GM18517 (cell line): ENCODE results near the gene RASA3.
"Not testable (repeated sequence)": the region's sequence is repeated elsewhere in the genome, so short reads cannot be mapped to it uniquely, and the experiment has no call there.

Source experiments
- ATAC-seq: cut with Tn5 transposase; IDR thresholded peaks from one replicate; pipeline ENCODE4 v1.9.1; 2021; ENCODE audit warnings: mild to moderate bottlenecking, moderate library complexity; ENCODE audit not compliant: unreplicated experiment

RASA3 gene

DNA sequence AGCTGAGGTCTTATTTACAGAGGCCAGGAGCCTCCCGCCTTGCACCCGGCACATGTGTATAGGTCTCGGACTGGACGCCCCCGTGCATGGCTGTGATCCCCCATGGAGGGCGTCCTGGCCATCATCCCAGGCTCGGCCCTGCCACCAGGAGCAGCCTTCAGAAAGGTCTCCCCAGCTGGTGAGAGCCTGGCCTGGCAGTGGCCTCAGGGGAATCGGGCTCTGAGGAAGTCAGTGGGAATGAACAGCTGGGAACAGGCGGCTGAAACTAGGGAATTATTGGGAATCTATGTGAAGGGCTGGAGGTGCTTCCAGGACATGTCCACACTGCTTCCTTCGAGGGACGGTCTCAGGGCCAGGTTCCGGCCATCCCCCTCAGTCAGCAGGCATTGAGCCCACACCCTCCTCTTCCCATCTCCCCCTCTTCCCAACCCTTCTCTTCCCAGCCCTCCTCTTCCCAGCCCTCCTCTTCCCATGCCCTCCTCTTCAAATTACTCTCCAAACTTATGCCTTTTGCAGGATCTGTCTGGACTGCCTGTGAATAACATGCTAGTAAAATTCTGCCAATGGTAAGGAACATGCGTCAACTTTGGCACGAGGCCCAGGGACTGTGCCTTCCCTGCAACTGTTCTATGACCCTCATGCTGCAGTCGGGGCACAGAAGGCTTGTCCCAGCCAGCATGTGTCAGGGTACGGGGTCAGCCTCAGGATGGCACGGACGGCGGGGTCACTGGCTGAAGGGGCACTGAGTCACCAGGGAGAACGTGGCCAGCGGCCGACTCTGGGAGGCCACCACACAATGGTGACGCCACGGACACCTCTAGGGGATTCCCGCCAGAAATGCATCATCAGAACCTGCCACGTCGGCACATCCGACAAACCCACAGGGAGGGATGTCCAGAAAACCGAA, 134.3 kb downstream of the RASA3 start:
- no peak for ATAC-seq

DNA sequence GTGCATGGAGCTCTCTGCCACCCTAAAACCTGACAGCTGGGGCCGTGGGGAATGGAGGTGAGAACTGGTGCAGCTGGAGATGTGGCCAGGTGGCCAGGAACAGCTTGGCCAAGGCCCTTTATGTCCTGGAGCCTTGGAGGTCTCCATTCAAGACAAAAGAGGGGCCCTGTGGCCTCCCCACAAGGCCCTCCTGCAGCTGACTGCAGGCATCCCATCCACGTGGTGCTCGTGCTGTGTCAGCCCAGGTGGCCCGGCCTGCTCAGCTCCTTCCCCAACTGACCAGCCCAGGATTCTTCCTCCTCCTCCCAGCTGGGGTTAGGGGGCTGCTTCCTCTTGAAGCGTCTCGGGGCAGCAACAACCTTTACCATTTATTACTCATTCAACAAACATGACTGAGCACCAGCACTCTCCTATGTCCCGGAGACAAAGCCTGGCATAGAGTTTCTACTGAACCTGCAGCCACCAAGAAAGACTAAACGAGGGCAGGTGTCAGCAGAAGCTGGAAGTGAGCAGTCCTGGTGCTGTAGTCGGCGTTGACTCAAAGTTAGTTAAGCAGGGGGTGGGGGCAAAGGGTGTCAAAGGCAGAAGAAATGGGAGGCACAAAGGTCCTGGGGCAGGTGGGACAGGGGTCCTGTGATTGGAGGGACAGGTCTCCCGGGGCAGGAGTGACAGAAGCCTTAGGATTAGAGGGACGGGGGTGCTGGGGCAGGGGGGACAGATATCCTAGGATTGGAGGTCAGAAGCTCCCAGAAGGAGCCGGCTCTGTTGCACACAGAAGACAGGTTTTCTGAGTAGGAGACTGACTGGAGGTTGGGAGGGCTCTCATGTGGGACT, 135.3 kb downstream of the RASA3 start:
- no peak for ATAC-seq

DNA sequence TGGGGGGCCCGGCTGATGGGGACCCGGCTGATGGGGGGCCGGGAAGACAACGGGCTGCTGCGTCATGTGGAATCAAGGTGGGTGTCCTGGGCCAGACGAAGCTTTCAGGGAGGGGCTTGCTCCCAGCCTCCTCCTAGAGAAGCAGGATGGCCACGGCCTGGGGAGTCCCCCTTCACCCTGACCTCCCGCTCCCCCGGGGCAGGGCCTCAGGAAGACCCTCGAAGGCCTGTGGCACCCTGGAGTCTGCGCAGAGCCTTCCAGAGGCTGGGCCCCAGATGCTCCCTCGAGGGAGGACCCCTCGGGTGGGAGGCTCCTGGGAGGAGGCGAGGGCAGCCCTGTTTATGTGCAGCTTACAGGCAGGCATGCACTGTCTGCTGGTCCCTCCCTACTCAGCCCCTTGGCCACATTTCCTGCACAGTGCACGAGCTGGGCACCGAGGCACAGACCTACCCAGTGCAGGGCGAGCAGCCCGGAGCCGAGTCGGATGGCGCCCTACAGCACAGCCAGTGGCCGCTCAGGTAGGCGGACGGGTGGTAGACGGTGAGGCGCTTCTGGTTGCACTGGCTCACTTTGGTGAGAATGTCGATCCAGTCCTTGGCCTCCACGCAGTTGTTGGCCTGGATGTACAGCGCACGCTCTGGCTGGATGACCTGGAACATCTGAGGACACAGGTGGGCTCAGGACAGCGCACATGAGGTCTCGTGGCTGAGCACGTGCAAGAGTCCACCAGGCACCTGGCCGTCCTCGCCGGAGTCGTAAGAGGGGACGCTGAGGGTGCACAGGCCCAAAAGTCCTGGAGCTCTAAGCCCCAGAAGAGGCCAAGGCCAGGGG, 136.1 kb downstream of the RASA3 start:
- ATAC-seq: no peak

DNA sequence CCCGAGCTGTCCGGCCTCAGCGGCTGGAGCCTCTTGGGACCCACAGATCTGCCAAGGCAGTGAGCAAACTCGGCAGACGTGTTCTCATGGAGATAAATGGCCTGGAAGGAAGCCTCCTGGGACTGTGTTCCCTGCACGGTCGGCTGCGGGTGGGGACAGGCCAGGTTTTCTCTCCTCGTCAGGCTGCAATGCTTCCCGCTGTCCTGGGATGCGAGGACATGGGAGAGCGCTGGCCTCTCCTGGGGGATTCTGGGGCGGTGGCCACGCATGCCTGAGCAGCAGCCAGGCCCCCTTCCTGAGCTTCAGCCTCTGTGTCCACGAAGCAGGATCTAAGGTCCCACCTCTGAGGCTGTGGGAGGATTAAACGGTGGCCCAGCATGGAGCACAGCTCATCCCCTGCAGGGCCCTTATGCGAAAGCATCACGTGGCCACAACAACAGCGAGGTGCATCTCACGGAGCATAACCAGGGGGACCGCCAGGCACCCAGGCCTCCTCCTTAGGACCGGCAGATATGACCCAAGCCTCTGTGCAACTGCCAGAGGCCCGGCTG, 137.3 kb downstream of the RASA3 start:
- no peak for ATAC-seq

DNA sequence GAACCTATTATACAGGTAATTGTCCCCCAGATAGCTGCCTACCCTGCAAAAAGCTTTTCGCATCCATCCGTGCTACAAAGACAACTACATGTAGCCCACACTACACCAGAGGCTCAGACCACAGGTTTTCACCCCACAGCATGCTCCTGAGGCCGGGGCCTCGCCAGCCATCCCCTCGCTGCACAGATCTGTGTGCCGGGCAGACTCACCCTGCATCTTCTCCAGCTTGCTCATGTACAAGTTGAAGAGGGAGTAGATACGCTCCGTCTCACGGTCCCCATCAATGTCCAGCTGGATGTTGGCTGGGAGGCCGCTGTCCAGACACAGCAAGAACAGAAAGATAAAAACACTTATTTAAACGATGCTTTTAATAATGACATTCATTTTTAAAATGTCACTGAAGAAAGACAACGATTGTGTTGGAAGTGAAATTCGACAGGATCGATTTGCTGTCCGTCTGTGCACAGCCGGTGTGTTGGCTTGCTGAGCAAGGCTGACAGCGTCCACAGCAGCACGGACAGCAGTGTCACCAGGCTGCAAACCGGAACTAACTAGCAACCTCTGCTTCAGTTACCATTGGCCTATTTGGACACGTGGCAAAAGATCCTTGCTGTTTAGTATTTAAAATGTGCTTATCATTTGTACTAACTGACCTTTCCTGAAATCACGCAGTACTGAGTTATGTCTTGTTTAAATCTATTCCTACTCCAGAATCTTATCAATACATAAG, 140.0 kb downstream of the RASA3 start:
- no peak for ATAC-seq

DNA sequence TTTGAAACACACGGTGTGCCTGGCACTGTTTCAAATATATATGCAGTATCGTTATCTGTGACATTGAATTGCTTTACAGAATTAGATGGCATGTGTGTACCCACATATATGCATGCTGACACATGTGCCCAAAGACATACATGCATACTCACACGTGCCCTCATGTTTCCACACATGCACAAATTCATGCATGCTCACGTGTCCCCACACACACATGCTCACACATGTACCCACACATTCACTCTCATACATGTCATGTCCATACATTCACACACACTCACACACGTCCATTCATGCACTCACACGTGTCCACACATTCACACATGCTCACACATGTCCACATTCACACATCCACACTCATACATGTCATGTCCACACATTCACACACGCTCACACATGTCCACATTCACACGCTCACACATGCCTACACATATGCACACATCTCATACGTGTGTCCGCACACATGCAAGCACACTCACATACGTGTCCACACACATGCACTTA, 140.7 kb downstream of the RASA3 start:
- no peak for ATAC-seq

DNA sequence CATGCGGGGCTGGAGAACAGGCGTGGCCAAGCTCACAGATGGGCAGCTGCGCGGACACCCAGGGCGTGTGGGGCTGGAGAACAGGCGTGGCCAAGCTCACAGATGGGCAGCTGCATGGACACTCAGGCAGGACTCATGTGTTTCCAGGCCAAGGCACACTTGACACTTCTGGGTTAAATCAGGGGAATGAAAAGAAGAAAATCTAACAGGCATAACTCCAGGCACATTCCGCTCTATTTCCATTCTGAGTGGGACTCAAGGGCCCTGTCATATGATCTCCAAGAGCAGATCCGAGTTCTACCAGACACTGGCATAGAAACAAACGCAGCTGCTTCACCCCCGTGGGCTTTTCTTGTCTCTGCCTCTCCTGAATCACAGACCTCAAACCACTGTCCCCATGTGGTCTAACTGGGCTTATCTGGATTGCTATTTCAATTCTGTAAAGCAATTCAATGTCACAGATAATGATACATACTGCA, 141.2 kb downstream of the RASA3 start:
- no peak for ATAC-seq

DNA sequence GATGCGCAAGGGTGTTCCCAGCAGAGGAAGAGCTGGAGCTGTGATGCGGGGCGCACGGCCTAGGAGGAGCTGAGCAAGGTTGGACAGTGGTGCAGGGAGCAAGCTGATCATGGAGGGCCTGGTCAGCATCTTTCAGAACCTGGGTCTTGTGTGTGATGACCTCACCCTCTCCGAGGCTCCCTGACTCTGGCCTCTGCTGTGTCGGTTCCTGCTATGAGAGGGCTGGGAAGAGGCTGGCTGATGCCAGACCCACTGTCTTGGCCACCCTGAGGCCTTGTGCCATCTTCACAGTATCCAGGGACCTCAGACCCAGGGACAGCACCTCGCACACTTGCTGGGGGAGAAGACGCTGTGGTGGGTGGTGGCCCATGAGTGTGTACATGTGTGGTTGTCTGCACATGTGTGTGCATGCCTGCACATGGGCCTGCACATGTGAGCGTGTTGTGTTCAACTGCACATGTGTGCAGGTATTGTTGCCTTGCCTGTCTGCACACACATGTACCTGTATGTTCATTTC, 142.0 kb downstream of the RASA3 start:
- no peak for ATAC-seq

DNA sequence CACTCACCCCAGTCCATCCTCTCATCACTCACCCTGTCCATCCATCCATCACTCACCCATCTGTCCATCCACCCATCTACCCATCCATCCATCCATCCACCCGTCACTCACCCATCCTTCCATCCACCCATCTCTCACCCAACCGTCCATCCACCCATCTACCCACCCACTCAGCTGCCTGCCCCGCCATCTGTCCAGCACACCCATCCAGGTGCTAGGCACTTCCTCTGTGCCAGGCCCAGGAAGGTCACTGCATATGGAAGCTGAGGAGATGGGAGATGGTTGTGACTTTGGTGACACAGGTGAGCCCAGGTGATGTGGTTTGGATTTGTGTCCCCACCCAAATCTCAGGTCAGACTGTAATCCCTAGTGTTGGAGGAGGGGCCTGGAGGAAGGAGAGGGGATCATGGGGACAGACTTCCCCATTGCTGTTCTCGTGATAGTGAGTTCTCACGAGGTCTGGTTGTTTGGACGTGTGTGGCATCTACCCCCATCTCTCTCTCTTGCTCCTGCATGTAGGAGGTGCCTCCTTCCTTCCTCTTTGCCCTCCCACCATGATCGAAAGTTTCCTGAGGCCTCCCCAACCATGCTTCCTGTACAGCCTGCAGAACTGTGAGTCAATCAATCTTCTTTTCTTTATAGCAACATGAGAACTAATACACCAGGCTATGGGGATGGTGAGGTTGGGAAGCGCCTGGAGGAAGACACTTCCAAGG, 142.7 kb downstream of the RASA3 start:
- ATAC-seq: no peak

DNA sequence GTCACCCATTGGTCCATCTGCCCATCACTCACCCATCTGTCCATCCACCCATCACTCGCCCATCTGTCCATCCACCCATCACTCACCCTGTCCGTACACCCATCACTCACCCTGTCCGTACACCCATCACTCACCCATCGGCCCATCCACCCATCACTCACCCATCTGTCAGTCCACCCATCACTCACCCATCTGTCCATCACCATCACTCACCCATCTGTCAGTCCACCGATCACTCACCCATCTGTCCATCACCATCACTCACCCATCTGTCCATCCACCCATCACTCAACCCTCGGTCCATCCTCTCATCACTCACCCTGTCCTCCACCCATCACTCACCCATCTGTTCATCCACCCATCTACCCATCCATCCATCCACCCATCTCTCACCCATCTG, 143.6 kb downstream of the RASA3 start:
- ATAC-seq: not testable (repeated sequence)

DNA sequence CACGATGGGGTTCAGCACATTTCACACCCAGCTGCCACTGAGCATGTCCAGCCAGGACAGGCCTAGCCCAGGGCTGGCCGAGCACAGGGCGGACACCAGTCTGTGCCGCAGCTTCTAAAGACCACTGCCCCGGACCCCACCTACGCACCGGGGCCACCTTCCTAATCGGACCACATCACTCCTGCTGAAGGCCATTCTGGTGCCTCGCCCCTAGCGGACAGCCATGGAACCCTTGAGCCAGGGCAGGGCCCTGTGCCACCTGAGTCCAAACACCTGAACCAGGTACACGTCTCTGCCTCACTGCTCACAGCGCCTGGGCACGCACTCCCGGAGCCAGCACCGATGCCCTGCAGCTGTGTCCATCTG, 150.1 kb downstream of the RASA3 start:
- no peak for ATAC-seq

DNA sequence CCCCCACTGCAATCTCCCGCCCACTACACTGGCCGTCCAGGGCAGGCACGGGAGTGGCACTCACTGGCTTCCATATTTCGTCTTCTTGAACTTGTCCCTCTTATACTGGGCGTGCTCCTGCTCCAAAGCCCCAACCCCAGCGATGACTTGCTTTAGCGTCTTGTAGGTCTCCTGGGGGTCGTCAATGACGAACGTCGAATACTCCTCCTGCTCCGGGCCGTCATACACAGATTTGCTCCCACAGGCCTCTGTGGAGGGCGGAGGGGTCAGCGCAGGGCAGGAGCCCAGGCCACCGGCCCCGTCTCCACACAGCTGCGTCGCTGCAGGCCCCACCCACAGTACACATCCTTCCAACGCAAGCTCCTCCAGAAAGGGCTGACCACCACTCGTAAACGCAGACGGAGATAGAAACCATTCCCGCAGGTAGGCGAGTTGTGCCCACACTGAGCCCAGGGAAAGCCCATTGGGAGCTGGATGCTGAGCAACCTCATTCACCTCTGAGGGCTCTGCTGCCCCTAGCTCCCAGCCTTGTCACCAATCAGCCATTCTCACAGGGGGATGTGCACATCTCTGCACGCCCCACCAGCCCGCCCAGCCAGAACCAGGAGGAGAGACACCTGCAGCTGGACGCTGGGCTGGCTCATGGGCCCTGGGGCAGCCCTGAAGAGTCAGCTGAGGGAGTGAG, 150.7 kb downstream of the RASA3 start:
- ATAC-seq: no peak

DNA sequence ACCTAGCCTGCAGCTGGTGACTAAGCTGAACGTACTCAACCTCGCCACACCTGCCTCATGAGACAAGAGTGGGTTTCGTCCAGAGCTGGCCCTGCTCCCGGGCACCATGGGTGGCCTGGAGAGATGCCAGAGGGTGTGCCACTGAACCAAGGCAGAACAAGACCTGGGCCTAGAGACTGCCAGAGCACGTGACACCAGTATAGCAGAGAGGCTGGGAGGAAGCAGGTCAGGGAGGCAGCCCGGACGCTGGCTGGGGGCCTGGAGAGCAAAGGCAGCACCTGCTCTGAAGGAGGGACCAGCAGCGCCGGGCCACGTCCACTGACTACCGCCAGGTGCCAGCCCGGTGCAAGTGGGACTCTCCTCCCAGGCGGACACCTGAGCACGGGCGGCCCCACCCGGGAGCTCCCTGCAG, 151.2 kb downstream of the RASA3 start:
- no peak for ATAC-seq

DNA sequence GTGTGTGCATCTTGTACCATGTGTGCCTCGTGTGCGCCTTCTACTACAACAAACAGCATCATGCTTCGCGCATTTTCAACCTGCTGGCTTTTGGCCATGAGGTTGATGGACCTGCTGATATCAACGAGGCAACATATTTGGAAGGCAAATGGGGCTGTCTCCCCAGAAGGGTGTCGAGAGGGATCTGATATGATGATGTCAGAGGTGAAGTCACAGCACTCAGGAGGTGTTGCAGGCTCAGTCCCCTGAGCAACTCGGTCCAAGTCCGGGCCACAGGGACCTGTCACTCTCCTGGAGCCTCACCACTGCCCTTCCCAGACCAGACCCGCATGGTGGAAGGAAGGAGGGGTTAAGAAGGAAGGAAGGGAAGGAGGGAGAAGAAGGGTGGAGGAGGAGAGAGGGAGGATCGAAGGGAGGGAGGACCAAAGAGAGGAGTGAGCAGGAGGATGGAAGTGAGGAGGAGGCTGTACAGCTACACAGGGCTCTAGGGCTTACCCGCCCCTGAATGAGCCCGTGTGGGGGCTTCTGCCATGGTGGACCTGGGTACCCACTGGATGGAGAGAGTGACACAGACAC, 151.8 kb downstream of the RASA3 start:
- ATAC-seq: no peak

DNA sequence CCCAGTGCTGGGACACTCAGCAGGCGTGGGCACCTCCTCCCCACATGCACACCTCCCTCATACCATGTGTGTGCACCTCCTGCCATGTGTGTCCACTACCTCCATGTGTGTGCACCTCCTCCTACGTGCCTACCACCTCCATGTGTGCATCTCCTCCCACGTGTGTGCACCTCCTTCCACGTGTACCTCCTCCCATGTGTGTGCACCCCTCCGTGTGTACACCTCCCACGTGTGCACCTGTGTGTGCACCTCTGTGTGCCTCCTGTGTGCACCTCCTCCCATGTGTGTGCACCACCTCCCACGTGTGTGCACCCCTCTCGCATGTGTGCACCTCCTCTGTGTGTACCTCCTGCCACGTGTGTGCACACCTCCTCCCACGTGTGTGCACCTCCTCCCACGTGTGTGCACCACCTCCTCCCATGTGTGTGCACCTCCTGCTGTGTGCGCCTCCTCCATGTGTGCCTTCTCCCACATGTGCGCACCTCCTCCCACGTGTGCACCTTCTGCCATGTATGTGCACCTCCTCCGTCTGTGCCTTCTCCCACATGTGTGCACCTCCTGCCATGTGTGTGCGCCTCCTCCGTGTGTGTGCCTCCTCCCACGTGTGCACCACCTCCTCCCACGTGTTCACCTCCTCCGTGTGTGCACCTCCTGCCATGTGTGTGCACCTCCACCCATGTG, 152.5 kb downstream of the RASA3 start:
- no peak for ATAC-seq

DNA sequence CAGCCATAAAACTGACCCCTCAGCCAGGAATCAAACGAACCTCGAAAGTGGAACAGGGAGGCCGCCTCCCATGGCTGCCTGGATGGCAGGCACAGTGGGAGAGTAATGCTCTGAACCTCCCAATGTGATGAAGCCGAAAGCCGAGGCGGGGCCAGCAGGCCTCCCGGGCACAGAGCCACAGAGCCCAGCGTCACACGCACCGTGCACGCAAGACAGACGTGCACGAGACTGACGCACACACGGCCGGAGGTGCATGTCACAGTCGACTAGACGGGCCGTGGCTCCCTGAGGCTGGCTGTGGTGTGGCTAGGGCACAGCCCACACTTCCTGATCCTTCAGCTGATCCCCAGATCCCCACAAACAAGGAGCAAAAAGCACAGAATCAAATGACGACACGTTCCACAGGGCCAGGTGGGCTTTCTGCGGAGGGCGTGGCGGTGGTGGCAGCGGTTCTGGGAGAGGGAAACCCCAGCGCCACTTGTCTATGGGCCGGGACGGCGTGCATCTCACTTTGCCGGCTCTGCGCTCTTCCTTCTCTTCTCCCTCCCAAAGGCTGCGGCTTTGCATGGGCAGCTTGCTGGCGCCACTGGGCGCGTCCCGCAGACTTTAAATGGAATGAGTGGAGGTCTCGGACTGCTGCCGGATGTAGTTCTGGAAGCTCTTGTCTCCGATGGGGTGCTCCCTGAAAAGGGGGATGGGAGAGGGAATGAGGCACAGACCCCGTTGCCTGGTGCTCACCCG, 153.5 kb downstream of the RASA3 start:
- no peak for ATAC-seq

DNA sequence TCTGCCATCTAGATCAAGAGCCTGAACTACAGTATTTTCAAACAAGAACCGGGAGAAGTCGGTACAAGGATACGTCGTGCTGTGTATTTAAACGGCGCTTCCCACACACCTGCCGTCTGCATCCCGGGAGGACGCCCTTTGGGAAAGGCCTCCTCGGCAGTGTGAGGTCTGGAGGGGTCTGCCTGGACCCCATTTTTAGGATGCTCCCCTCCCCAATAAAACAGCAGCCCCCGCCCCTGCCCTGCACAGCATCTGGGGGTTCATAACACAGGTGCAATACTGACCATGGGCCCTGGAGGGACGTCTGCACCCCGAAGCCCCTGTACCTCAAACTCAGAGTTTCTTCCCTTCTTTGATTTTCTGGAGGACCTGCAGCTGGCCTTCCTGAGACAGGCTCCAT, 154.4 kb downstream of the RASA3 start:
- ATAC-seq: no peak
